HG03039 (cell line): Measurements from ENCODE around the gene DIP2C.
"Not testable (repeated sequence)": the region's sequence is repeated elsewhere in the genome, so short reads cannot be mapped to it uniquely, and the experiment has no call there.

Experiments used
- ATAC-seq: cut with Tn5 transposase; IDR thresholded peaks from one replicate; pipeline ENCODE4 v1.9.1; 2021; ENCODE audit warnings: mild to moderate bottlenecking, moderate library complexity; ENCODE audit not compliant: unreplicated experiment

DIP2C gene

GRCh38 chr10:369221-369683, 320.2 kb downstream of the DIP2C start:
- ATAC-seq: no peak

- ATAC-seq: no peak
These were observed 320.8 kb downstream of the DIP2C start for GRCh38 chr10:368579-369220.

- ATAC-seq: not testable (repeated sequence)
These were observed 321.4 kb downstream of the DIP2C start for GRCh38 chr10:368107-368506.

- no peak for ATAC-seq
These were observed 321.8 kb downstream of the DIP2C start for GRCh38 chr10:367636-368035.

- ATAC-seq: no peak
These were observed 323.3 kb downstream of the DIP2C start for GRCh38 chr10:366186-366585.

- ATAC-seq: no peak
These were observed 325.1 kb downstream of the DIP2C start for GRCh38 chr10:364267-364775.

- no peak for ATAC-seq
These were observed 326.3 kb downstream of the DIP2C start for GRCh38 chr10:363152-363551.

GRCh38 chr10:361203-362081, 328.0 kb downstream of the DIP2C start:
- no peak for ATAC-seq

GRCh38 chr10:360653-361052, 328.8 kb downstream of the DIP2C start:
- ATAC-seq: no peak

- no peak for ATAC-seq
These were observed 329.7 kb downstream of the DIP2C start for GRCh38 chr10:359762-360161.

GRCh38 chr10:359093-359492, 330.4 kb downstream of the DIP2C start:
- ATAC-seq: no peak

GRCh38 chr10:357201-357950, 332.1 kb downstream of the DIP2C start:
- ATAC-seq: no peak

GRCh38 chr10:356452-356851, 333.0 kb downstream of the DIP2C start:
- no peak for ATAC-seq

GRCh38 chr10:354901-355617, 334.4 kb downstream of the DIP2C start:
- no peak for ATAC-seq

- ATAC-seq: no peak
These were observed 336.8 kb downstream of the DIP2C start for GRCh38 chr10:352476-353235.

GRCh38 chr10:351770-352334, 337.6 kb downstream of the DIP2C start:
- ATAC-seq: no peak

- no peak for ATAC-seq
These were observed 338.4 kb downstream of the DIP2C start for GRCh38 chr10:350981-351501.

- ATAC-seq: no peak
These were observed 340.4 kb downstream of the DIP2C start for GRCh38 chr10:349081-349480.

GRCh38 chr10:348456-348855, 341.0 kb downstream of the DIP2C start:
- no peak for ATAC-seq
